Measurements from ENCODE around the gene CDH4.

DNA sequence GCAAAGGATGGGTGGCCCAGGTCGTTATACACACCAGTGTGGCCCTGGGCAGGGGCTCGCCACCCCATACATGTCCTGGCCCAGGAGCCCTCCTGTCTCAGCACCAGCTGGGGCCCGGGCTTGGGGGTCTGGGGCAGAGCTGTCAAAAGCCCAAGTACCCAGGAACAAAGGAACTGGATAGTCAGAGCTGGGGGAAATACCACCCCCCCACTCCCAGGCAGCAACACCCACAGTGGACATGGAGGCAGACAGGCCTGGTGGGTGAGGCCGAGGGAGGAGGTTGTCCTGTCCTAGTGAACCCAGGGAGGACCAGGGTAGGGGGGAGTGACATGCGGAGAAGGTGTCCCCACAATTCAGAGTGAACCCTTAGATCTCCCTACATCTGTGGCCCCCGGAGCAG, 406.5 kb downstream of the CDH4 start:
- no peak for TF ChIP-seq POLR2A (IDR thresholded peaks at IDR 0.05)
- TF ChIP-seq, protein P1, sequence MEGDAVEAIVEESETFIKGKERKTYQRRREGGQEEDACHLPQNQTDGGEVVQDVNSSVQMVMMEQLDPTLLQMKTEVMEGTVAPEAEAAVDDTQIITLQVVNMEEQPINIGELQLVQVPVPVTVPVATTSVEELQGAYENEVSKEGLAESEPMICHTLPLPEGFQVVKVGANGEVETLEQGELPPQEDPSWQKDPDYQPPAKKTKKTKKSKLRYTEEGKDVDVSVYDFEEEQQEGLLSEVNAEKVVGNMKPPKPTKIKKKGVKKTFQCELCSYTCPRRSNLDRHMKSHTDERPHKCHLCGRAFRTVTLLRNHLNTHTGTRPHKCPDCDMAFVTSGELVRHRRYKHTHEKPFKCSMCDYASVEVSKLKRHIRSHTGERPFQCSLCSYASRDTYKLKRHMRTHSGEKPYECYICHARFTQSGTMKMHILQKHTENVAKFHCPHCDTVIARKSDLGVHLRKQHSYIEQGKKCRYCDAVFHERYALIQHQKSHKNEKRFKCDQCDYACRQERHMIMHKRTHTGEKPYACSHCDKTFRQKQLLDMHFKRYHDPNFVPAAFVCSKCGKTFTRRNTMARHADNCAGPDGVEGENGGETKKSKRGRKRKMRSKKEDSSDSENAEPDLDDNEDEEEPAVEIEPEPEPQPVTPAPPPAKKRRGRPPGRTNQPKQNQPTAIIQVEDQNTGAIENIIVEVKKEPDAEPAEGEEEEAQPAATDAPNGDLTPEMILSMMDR (IDR thresholded peaks at IDR 0.05): no peak
